Measurements from ENCODE around the gene PPM1N. TPM values are rescaled to one million over a fixed set of nuclear protein-coding genes. Genes with fewer than 3 reads are reported as not detected.

Gene PPM1N
- total RNA-seq, 1 donor from 2014 or later, result 1.8 TPM

DNA sequence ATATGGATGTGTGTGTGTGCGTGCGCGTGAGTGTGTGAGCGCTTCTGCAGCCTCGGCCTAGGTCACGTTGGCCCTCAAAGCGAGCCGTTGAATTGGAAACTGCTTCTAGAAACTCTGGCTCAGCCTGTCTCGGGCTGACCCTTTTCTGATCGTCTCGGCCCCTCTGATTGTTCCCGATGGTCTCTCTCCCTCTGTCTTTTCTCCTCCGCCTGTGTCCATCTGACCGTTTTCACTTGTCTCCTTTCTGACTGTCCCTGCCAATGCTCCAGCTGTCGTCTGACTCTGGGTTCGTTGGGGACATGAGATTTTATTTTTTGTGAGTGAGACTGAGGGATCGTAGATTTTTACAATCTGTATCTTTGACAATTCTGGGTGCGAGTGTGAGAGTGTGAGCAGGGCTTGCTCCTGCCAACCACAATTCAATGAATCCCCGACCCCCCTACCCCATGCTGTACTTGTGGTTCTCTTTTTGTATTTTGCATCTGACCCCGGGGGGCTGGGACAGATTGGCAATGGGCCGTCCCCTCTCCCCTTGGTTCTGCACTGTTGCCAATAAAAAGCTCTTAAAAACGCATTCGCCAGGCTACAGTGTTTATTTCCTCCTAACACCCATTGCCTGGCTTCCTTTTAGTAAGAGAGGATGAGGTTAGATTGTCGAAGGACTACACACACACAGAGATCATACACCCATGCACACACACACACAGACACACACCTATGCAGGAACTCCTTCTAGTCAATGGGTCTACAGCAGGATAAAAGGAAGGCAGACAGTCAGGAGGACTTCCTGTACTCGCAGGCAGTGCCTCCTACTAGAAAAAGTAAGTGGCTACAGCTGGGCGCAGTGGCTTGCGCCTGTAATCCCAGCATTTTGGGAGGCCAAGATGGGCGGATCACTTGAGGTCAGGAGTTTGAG lies 23.4 kb upstream of the PPM1N start:
- DNase-seq (no peak), ATAC-seq (no peak)
- intact Hi-C loops (cut with DNase I), result loop anchor here (5.0 kb wide), 1 partner anchor 38 kb away; no protein-coding TSS in a partner anchor
- H3K9me3 ChIP-seq, result no peaks in the 10 kb centered on the region
- H3K4me3 ChIP-seq, result no peak overlapping the region
- H3K27me3 ChIP-seq (ENCODE audit: low read depth), result peaks cover 12% of the 10 kb centered on the region
- H3K36me3 ChIP-seq, result no peaks in the 10 kb centered on the region
- TF ChIP-seq, protein P1, sequence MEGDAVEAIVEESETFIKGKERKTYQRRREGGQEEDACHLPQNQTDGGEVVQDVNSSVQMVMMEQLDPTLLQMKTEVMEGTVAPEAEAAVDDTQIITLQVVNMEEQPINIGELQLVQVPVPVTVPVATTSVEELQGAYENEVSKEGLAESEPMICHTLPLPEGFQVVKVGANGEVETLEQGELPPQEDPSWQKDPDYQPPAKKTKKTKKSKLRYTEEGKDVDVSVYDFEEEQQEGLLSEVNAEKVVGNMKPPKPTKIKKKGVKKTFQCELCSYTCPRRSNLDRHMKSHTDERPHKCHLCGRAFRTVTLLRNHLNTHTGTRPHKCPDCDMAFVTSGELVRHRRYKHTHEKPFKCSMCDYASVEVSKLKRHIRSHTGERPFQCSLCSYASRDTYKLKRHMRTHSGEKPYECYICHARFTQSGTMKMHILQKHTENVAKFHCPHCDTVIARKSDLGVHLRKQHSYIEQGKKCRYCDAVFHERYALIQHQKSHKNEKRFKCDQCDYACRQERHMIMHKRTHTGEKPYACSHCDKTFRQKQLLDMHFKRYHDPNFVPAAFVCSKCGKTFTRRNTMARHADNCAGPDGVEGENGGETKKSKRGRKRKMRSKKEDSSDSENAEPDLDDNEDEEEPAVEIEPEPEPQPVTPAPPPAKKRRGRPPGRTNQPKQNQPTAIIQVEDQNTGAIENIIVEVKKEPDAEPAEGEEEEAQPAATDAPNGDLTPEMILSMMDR (IDR thresholded peaks at IDR 0.05), result no peak
- no peak overlapping the region for H3K27ac ChIP-seq
- H3K4me1 ChIP-seq, result peaks cover 35% of the 10 kb centered on the region

DNA sequence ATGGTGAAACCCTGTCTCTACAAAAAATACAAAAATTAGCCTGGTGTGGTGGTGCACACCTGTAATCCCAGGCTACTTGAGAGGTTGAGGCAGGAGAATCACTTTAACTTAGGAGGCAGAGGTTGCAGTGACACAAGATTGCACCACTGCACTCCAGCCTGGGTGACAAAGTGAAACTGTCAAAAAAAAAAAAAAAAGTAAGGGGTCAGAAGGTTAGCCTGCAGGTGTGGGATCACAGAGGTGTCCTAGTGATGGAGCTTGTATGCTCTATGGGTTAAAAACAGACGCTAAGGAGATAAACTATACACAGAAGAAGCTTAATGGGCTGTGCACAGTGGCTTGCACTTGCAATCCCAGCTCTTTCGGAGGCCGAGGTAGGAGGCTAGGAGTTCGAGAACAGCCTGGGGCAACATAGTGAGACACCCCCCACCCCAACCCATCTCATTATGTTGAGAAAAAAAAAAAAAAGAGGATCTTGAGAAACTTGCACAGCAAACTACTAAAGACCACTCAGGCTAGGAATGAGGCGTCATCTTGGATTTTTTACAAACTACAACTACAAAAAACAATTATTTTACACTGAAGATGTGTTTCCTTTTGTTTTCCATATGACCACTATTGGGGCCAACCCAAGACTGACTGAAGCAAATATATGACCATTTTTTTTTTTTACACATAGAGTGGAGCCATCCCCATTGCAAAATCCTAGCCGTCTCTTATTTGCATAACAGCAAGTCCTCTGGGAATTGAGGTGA lies 22.5 kb upstream of the PPM1N start:
- Histone ChIP-seq H3K36me3 (no peaks in the 10 kb centered on the region), H3K4me3 (no peak overlapping the region), H3K27me3 (ENCODE audit: low read depth) (peaks cover 12% of the 10 kb centered on the region), H3K27ac (no peak overlapping the region), H3K9me3 (no peaks in the 10 kb centered on the region), H3K4me1 (peaks cover 26% of the 10 kb centered on the region)
- ATAC-seq (peak in 1 of 2 donors; percentile 1), DNase-seq (no peak)
- intact Hi-C loops (cut with DNase I), result loop anchor here (5.0 kb wide), 1 partner anchor 38 kb away; no protein-coding TSS in a partner anchor
- TF ChIP-seq, protein P1 (IDR thresholded peaks at IDR 0.05), result no peak

DNA sequence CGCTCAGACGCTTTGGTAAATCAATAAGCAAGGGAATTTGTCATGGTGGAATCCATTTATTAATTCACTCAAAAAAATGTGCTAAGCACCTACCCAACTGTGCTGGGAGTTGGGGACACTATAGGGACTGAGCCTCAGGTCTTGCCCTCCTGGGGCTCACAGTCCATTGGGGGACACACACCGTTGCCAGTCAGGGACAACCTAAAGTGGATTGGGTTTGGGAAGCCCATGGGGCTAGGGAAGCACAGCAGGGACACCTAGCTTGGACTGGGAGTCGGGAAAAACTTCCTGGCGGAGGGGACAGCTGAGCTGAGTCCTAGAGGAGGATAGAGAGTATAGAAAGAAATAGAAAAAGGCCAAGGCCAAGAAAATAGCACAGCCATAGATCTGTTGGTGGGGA lies 21.9 kb upstream of the PPM1N start:
- ATAC-seq (peak in 1 of 2 donors; percentile 5), DNase-seq (no peak)
- Histone ChIP-seq H3K9me3 (no peaks in the 10 kb centered on the region), H3K27me3 (ENCODE audit: low read depth) (peaks cover 12% of the 10 kb centered on the region), H3K27ac (no peak overlapping the region), H3K36me3 (no peaks in the 10 kb centered on the region), H3K4me1 (peaks cover 25% of the 10 kb centered on the region), H3K4me3 (no peak overlapping the region)
- TF ChIP-seq, protein P1 (IDR thresholded peaks at IDR 0.05), result no peak
- intact Hi-C loops (cut with DNase I), result loop anchor here (5.0 kb wide), 1 partner anchor 39 kb away; no protein-coding TSS in a partner anchor

DNA sequence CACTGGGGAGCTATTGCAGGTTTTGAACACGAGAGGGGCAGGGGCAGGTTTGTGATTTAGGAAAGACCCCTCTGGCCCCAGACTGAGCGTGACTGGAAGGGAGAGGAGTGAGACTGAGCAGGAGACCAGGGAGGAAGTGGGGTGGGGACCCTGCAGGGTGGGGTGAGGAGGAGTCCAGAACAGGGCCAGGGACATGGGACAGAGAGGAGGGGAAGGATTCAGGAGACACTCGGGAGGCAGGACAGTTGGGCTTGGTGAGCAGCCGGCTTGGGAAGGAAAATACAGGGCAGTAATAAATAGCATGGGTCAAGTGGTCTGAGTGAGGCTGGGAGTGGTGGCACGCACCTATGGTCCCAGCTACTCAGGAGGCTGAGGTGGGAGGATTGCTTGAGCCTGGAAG lies 21.1 kb upstream of the PPM1N start:
- H3K4me3 ChIP-seq, result no peak overlapping the region
- ATAC-seq (peak in 1 of 2 donors; percentile 0), DNase-seq (no peak)
- intact Hi-C loops (cut with DNase I), result loop anchor here (5.0 kb wide), 1 partner anchor 40 kb away; no protein-coding TSS in a partner anchor
- TF ChIP-seq, protein P1 (IDR thresholded peaks at IDR 0.05), result no peak
- H3K27ac ChIP-seq, result no peak overlapping the region
- H3K27me3 ChIP-seq (ENCODE audit: low read depth), result peaks cover 12% of the 10 kb centered on the region
- no peaks in the 10 kb centered on the region for H3K9me3 ChIP-seq
- peaks cover 25% of the 10 kb centered on the region for H3K4me1 ChIP-seq
- H3K36me3 ChIP-seq, result no peaks in the 10 kb centered on the region

DNA sequence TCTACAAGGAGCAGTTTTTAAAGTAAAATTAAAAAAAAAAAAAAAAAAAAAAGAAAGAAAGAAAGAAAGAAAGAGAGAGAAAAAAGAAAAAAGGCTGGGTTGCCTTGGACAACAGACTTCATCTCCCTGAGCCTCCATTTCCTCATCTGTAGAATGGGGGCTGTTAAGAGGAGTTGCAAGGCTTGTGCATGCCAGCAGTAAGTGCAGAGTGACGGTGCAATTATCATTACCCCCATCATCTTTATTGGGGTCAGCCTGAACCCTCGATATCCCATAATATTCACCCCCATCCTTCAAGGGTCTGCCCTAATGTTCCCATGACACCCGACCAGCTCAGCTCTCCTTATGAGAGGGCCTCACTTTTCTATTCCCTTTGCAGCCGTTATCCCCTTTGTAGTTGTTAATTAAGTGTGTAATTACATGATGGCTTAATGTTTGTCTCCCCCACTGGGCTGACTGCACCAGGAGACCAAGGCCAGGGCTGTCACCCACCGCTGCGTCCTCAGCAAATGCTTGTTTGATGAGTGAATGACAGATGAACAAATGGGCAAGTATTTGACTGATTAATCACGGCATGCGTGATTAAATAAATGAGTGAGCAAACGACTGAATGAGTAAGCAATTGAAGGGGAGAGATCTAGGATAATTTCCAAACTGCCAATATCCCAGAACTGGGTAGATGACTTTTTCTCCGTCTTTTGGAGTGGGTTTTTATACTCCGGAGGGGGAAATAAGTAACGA lies 20.4 kb upstream of the PPM1N start:
- ATAC-seq (peak; percentile 0), DNase-seq (no peak)
- peak overlapping the region; percentile 97 for H3K27ac ChIP-seq
- peaks cover 20% of the 10 kb centered on the region for H3K4me1 ChIP-seq
- intact Hi-C loops (cut with DNase I), result loop anchor here (5.0 kb wide), 1 partner anchor 41 kb away; no protein-coding TSS in a partner anchor
- TF ChIP-seq, protein P1 (IDR thresholded peaks at IDR 0.05), result no peak
- H3K36me3 ChIP-seq, result no peaks in the 10 kb centered on the region
- peaks cover 12% of the 10 kb centered on the region for H3K27me3 ChIP-seq (ENCODE audit: low read depth)
- peak overlapping the region; percentile 57 for H3K4me3 ChIP-seq
- H3K9me3 ChIP-seq, result no peaks in the 10 kb centered on the region
